GM18505 (cell line): ENCODE data around the gene DPP6.

Source experiments
- ATAC-seq: cut with Tn5 transposase; IDR thresholded peaks from one replicate; pipeline ENCODE4 v1.9.1; 2021; ENCODE audit not compliant: unreplicated experiment
- POLR2A ChIP-seq: IDR thresholded peaks from 4 replicates; pipeline ENCODE4 v1.6.1; 2011; ENCODE audit warnings: borderline replicate concordance; ENCODE audit not compliant: insufficient read depth, insufficient read length; ENCODE audit errors: extremely low read depth

Gene DPP6

DNA sequence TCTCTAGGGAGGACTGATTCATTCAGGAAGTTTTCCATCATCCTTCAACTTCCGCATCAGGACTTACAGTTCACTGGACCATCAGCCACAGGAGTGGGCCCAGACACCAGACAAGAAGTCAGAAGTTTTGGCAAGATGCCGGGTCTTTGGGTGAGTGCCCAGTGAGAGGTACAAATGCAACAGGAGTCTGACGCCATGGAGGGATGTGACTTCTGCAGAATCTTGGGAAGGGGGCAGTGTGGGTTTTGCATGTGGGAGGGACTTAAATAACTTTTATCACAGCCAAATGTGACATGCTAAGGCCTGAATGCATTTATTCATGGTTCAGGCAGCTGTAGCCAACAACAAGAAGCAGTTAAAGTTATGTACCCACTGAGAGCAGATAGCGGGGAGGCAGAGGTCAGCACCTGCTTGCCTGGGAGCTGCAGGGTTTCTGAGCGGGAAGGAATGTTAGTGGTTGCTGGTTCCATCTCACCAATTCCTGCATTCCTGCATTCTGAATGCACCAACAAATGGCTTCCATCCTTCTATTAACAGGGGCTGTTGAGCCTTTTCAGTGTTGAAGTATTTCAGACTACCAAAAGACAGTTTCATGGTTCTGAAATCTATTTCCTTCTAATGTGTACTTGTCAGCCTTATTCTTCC is 575.6 kb downstream of the DPP6 start:
- no peak for TF ChIP-seq POLR2A
- no peak for ATAC-seq

DNA sequence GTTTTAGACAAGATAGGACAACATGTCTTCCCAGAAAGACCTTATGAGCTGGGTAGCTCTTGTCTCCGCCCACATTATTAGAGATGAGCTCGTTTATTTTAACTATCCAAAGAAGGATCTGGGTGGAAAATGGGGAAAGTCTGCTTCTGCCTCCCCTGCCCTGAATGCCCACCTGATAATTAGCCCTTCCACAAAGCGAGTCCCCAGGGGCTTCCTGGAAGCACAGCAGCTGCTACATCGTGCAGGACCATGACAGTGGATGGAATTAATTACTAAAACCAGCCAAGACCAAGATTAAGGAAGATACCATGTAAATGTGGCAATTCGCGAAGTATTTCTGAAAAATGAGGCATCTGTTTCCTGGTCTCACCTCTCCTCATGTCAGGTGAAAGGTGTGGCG is 576.4 kb downstream of the DPP6 start:
- no peak for TF ChIP-seq POLR2A

DNA sequence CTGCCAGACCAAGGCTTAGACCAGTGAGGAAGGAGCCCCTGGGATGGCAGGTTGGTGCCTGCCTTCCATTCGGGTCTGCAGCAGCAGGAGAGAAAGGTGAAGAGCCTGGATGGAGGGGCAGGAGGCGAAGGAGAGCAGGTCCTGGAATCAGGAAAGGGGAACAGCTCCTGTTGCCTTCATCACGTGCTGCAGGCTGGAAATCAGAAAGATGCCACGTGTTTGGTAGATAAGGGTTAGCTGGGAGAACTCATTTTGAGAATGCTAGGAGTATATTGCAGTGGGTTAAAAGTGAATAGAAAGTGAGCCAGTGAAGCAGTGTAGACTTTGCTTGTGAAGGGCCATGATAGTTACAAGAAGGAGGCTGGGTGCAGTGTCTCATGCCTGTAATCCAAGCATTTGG is 579.0 kb downstream of the DPP6 start:
- TF ChIP-seq POLR2A: no peak
- no peak for ATAC-seq

More for the DNA sequence above, 576.4 kb downstream of the DPP6 start:
- ATAC-seq: no peak

DNA sequence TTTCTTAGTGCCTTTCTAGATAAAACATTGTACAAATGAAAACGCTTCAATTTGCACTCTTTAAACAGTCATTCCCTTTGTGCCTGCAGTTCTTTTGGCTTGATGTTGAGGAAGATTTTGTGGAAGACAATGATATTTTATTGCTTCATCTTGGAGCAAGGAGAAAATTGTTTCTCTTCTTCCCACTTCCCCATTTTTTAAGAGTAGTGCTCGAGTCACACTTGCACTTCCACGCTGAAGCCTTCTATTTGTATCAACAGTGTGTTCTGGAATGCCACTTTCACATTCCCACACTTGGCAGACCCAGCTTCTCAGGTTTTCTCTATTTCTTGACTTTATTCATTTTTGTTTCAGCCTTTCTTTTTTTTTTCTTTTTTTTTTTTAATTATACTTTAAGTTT is 581.4 kb downstream of the DPP6 start:
- no peak for ATAC-seq
- no peak for TF ChIP-seq POLR2A

DNA sequence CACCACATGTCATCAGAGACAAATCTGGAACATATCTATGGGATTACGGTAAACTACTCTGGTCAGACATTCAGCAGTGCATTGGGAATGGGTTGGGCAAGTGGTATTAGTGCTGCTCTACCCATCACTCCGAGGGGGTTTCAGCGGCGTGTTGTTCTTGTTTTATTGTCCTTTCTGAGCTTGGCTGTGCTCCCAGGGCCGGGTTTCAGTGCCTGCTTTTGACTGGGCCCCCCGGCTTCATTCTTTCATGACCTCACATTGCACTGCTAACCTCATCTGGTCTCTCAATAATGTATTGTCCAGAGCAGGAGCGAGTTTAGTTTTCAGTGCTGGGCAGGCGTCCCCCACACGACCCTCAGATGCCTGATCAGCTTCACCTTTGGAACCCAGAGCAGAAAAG is 586.1 kb downstream of the DPP6 start:
- no peak for ATAC-seq
- no peak for TF ChIP-seq POLR2A

DNA sequence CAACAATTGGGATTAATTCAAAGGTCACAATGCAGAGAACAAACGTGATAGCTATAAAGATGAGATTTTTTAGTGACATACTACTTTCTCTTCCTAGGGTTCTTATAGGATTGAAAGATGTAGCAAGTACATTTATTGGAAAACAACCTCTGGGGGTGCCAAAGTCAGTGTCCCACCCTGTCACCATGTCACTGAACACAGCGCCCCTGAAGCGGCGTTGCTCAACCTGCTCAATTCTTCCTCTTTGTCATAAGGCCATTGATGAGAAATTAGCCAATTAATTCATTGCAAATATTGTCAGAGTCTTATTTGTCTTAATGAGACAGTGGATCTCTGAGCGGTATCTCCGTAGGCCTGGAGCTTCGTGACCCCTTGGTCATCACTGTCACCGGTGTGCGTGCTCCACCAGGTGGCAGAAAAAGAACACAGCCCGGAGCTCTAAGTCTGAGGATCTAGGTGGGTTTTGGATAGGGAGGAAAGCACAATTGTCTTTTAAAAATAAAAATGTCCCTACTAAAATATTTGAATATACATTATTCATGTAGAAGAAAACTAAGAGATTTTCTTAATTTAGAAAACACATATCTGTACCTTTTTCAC is 588.2 kb downstream of the DPP6 start:
- ATAC-seq: no peak
- no peak for TF ChIP-seq POLR2A

DNA sequence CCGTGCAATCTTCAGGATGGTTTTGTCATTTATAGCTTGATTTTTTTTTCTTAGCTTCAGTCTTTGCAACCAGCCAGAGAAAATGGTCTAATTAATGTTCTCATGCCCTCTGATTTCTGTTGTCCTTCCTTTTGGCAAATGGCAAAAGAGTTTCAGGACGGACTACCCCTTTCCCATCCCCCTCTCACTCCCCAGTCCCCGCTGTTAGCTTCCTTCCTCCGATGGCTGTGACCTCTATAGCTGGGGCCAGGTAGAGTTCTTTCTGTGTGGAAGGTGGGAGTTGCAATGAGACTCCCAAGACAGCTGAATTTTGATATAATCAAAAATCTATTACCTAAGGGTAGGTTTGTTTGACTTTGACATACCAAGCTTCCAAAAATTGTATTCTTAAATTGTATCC is 588.7 kb downstream of the DPP6 start:
- no peak for TF ChIP-seq POLR2A
- no peak for ATAC-seq

DNA sequence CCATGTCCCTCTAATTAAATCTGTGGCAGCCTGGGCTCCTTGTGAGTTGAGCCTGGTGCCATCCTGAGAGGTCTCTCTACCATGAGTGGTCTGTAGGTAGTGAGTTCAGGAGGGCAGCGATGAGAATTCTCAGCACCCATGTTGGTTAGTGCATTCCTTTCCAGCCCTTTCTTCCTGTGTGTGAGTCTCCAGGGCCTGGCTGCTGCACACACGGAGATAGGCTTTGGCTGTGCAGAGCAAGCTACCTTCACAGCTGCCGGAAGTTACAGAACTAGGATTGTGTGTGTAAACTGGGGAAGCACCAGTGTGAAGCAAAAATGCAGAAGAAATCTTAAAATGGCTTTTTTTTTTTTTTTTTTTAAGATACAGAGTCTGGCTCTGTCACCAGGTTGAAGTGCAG is 592.2 kb downstream of the DPP6 start:
- no peak for ATAC-seq
- no peak for TF ChIP-seq POLR2A

DNA sequence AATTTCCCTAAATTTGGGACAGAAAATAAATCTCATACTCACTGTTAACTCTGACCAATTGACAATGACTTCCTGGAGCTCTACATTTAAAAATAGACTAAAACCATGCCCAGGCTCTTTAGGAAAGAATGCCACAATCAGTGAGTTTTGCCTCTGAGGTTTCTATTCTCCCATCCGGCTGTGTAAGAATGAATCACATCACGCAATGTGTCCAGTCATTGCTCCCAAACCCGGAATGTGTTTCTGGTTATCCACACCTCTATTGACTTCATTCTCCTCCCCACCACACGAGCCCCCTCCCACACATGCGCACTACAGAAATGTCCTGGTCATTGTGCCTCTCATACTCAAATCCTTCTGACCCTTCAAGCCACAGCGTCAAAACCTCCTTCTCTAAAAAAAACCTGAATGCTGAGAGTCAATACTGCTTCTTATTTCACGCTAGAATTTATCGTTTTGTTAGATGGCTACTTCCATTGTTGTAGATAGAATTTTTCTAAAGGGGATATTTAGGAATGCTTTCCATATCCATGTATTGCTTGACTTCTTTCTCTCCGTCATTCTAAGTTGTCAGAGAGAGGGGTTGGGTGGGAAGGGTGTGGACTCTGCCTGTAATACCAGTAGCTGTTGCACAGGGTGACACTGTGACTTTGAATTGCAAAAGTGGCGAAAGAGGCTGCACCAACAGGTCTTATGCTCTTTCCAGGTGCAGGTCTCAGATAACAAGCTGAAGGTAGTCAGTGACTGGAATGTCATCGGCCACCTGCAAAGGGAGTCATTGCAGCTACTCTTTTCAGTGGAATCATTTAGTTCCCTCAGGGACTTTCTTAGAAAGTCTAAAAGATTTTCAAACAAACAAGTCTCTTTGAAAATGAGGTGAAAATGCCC is 594.2 kb downstream of the DPP6 start:
- no peak for TF ChIP-seq POLR2A
- ATAC-seq: no peak

DNA sequence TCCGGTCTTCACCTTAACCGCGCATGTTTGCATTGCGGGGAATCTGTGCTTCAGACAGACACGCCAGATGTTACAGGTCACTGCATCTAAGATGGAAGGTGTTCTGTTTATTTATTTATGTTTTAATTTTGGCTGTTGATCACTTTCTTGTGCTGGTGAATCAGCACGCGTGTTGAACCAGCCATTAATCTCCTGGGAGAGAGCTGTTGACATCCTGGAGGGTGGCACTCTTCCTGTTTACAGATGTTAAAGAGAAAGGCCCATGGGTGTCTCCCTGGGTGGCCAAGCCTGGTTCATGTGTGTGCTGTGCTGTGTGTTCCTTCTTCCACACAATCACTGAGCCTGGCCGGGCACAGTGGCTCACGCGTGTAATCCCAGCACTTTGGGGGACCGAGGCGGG is 595.4 kb downstream of the DPP6 start:
- TF ChIP-seq POLR2A: no peak
- no peak for ATAC-seq

DNA sequence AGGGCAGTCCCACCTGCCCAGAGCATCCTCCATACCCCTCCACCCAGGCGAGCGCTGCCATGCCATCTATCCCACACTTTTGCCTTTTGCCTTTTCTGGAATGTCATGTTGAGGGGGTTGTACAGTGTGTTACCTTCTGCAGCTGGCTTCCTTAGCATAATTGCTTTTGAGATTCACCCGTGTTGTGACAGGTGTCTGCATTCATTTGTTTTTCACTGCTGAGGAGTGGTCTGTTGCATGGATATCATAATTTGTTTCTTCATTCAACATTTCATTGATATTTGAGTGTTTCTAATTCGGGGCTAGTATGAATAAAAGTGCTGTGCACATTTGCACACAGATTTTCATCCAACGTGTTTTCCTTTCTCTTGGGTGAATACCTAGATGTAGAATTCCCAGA is 596.8 kb downstream of the DPP6 start:
- ATAC-seq: no peak
- no peak for TF ChIP-seq POLR2A

DNA sequence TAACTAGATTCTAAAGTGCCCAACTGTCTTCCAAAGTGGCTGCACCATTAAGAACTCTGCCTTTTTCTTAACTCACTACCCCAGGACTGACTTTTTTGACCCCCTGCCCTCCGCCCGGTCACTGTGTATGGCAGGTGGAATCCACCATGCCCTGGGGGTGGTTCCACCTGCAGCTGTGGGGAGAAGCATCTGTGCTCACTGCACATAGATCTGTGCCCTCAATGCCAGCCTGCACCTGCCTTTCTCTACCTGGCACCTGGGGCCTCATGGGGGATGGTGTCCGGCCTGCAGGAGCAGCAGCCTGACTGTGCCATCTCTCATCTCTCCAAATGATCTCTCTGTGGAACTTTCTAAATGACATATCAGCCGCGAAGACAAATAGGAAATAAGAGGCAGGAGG is 597.2 kb downstream of the DPP6 start:
- TF ChIP-seq POLR2A: no peak
- ATAC-seq: no peak

DNA sequence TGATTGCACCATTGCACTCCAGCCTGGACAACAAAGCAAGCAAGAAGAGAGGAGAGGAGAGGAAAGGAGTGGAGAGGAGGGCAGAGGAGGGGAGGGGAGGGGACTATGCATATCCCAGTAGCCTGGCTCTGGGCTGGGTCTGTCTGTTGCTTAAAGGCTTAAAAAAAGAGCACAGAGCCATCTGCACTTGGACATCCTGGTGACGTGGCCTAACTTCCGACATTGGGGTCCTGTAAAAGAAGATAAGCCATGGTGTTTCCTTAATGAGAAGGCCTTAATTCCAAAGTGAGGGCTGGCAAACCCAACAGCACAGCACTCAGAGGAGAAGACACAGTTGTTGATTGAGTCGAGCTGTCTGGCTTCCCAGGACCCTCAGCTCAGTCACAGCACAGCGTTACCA is 598.1 kb downstream of the DPP6 start:
- no peak for TF ChIP-seq POLR2A
- no peak for ATAC-seq

DNA sequence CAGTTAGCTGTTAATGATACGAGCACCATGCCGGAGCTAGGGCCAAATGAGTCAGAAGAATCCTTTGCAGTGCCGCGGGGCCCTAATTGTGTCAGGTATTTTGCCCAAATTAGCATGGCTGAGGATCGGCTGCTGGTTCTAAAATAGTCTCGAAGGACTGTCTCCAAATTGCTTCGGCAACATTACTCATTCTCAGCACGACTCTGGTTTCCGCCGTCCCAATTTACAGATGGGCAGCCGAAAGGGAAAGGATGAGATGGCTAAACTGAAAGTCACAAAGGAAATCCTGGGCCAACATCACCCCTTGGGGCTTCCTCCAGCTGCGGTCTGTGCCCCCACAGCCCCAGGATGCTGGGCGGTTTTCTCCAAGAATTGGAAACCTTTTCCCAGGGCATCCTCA is 599.3 kb downstream of the DPP6 start:
- no peak for TF ChIP-seq POLR2A
- ATAC-seq: no peak
